GM18517 (cell line): ENCODE results near the gene ORC6.

Experiments used
- ATAC-seq: cut with Tn5 transposase; IDR thresholded peaks from one replicate; pipeline ENCODE4 v1.9.1; 2021; ENCODE audit warnings: mild to moderate bottlenecking, moderate library complexity; ENCODE audit not compliant: unreplicated experiment

Gene ORC6

DNA sequence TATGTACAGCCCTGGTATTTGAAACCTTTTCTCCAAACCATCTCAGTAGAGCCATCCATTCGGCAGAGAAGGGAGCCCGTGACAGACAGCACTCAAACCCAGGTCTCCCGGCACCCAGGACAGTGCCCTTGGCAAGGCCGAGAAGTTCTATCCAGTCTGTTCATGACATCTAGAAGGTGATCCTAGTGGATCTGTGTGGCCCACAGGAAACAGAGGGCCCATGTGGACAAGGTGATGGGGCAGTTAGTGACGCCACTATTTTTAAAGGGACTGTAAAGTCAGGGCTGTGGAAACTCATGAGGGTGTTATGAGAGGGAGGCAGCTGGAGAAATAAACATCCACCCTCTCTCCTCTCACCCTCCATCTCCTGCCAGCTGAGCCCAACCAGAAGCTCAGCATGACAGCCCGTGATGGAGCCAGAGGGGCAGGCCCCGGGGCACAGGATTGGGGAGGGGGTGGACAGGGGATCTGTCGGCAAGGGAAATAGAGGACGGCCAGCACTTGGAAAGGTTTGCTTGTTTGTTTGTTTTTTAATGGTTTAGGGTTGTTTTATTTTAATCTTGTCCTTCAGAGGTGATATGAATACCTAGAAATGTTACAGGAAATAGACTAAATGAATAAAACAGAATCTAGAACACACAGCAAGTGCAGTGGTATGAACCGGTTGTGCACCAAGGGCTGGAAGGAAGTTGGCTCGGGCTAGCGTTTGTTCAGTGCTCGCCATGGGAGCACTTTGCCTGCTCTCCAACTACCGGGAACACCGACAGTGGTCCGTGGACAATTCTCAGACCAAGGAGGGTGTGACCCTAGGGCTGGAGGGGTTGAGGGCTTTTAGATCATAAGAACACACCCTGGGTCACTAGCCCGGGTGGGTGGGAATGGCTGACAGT, 41.6 kb downstream of the ORC6 start:
- no peak for ATAC-seq

DNA sequence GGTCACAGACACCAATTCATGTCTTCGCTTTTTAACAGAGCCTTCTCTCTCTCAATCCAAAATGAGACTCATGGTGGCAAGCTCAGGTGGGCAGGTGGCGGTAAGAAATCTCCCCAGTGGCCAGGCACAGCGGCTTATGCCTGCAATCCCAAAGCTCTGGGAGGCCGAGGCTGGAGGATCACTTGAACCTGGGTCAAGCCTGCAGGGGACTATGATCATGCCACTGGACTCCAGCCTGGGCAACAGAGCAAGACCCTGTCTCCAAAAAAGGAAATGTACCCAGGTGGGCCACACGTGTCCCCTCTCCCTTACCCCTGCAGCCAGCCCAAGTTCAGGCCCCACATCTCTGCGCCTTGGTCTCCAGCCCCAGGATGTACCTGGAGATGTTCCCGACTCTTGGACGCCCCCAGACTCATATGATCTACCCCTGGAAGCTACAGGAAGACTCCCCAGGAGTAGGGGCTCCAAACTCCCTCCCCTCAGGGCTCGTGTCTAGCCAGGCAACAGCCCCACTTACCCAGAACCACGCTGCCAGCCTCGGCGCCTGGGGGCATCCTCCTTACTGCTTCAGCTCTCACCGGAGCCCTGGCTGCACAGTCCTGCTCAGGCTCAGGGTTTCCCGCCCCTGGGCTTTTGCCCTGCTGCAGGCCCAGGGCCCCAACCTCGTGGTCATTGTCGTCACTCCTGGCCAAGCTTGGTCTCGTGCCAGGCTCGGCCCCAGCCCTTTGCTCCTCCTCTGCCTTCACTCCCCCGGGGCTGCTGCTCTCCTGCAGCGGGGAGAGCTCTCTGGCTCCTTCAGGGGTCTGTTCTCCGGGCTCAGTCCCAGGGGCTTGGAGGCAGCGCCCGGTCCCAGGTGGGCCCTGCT, 42.5 kb downstream of the ORC6 start:
- no peak for ATAC-seq

DNA sequence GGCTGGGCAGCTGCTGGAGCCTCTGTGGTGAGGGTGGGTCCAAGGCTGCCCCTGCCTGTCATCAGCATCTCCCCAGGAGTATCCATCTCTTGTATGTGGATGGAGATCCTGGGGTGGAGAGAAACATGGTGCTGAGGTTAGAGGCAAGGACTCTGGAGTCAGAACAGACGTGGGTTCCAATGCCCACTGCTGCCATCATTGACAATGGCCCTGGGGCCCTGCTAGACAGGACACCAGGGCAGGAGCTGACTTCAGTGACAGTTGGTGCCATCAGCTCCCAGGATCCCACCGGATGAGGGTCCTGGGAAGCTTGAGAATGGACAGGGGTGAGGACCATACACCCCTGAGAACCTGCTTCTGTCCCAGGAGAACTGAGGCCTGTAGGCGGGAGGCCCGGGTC, 43.1 kb downstream of the ORC6 start:
- ATAC-seq, result no peak

DNA sequence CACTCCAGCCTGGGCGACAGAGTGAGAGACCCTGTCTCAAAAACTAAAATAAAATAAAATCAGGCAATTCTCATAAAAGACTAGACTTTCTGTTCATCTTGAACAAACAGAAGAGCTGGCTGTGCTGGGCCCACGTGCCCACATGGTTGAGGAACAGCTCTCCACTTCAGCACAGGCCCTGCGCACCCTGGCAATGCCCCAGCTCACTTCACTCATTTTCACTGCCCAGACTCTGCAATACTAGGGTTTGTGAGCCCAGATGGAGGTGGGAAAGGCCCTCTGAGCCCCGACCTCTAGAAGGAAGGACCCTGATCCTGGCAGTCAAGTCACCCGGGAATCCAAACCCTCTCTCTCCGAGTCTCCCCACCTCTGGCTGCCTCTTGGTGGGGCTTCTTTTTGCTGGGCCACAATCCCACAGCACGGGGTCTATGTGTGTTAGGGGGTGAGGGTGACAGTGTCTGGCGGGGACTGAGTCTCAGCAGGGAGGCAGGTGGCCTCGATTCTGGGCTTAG, 43.9 kb downstream of the ORC6 start:
- ATAC-seq, result no peak

DNA sequence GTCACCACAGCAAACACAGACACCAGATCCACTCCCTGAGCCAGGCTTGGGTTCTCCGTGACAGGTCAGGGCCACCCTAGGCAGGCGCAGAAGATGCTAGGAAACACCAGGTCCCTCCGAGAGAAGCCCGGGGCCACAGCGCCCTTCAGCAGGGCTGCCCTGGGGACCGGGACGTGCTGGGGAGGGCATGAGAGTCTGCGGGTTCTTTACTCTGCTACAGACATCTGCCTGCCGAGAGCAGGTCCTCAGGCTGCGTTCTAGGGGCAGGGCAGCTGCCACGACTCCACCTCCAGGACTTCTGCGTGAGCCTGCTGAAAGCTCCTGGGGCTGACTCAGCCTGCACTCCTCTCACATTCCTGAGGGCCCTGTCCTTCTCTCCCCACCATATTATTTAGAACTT, 47.2 kb downstream of the ORC6 start:
- no peak for ATAC-seq

DNA sequence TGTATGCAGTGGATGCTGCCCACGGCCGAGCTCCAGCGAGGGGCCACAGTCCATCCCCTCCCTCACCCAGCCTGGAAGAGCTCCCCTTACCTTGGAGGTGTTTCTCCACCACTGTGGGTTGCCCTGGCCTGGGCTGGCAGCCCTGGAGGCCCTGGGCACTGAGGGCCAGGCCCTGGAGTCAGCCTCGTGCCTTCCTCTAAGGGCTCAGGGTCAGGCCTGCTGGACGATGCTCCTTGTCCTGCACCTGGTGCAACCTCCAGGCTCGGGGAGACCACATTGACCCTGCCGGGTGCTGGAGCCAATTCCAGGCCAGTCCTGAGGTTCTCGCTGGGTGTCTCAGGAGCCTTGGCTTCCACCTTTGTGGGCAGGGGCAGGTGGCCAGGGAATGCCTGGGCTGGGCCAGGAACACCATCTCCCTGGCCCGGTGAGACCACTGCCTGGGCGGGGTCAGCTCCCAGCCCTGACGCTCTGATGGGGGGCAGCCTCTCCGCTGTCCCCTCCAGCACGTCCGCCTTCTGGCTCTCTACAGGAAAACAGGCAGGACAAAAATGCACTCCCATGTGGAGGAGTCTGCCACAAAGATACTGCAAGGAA, 48.3 kb downstream of the ORC6 start:
- no peak for ATAC-seq

DNA sequence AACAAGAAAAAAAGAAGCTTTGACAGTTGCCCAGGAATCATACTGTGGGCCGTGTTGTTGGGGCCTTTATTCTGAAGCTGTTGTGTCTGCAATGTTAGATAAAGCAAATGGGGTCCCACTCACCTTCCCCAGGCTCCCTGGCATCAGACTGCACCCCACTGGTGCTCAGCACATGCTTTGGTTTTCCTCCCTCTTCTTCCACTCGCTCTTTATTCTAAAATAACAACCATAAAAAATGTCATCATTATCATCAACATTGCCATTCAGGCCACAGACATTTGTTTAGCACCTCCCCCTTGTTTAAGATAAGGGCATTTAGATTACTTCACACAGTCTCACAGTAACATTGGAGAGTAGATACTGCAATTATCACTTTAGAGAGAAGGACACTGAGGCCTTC, 50.5 kb downstream of the ORC6 start:
- ATAC-seq, result no peak

DNA sequence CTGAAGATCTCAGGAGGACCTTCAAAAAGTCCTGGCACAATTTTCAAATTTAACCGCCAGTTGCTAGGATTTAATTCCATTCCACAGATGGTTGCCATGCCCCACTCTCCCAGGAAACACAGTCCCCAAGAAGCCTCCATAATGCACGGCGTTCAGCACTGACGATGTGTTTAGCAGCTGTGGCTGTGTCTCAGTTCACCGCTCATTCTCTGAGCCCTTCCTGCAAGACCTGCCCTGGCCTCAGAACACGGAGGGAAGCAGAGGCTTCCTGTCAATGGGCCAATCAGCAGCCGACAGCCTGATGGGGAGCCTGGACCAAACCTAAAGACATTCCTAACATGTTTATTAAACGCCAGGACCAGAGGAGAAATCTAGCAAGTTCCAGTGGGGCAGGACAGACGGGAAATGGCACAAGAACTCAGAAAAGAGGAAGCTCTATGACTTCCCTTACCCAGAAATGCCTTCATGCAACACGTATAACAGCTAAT, 53.8 kb downstream of the ORC6 start:
- ATAC-seq, result no peak

DNA sequence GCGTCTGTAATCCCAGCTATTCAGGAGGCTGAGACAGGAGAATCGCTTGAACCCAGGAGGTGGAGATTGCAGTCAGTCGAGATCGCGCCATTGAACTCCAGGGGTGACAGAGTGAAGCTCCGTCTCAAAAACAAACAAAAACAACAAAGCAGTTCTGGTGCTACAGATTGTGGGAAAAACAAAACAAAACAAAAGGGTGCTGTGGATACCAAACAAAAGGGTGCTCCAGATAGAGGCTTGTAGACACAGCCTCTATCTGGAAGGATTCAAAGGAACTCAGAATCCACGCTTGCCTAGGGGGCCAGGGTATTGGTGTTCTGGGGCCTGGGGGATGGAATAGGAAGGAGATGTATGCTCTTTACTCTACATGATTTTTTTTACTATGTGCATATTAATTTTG, 56.2 kb downstream of the ORC6 start:
- no peak for ATAC-seq

DNA sequence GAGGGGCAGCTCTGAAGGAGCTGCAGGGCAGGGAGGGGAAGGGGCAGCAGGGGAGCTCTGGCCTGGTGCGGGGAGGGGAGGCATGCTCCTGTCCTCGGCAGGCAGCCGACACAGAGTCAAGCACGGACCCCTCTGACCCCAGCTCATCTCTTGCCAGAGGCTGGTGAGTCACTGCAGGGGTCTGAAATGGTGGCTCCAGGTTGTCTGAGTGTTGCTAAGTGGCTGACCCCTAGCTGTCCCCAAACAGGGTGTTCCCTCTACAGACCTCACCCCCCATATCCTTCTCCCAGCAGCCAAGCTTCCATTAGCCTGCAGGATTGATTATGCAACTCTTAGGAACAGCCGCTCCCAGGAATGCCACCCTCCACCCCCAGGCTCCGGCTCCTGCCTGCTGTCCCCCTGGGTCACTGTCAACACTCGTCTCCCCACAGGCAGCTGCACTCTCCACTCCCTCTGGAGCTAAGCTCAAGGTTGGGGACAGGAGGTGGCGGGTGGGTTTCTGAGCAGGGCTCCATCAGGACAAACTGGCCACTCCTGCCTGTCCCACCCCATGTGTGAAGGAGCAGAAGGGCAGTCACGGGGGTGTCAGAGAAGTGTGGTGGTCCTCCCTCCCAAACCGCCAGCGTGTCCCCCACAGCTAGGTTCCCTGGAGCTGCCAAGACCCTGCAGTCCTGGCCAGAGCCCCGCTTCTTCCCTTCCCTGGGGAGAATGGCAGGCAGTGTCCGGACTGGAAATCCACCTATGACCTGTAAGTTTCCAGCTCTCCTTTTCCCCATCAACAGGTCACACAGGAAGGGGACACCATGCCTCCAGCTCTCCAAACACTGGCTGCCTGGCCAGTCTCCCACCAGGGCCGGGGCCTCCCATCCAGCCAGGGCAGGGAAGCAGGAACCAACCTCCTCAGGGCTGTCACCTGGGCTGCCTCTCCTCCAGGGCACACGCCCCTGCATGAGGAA, 57.6 kb downstream of the ORC6 start:
- ATAC-seq, result no peak
